Measurements from ENCODE around the gene SMG9. TPM values are rescaled to one million over a fixed set of nuclear protein-coding genes. Genes with fewer than 3 reads are reported as not detected.

Gene SMG9
- total and polyA plus RNA-seq, 2 of the 4 experiments (the other 2 are of a cell fraction): 4.8 to 24.3 TPM

GRCh38 chr19:43683905-43684304 lies 70.9 kb downstream of the SMG9 start:
- Histone ChIP-seq H2BK5ac (ENCODE audit: low read depth, low read length, poor library complexity, severe bottlenecking) (no peak overlapping the region), H3K4me3 (ENCODE audit: insufficient read depth, low read depth, low read length) (no peak overlapping the region), H3K9ac (ENCODE audit: low read depth, low read length) (no peak overlapping the region), H3K9me3 (ENCODE audit: control insufficient read depth, insufficient read depth, low read length) (no peaks in the 10 kb centered on the region), H3K14ac (replicated peaks; ENCODE audit: low read depth, low read length) (no peak overlapping the region), H2AK5ac (ENCODE audit: low read depth, low read length) (no peak overlapping the region), H3K4me2 (ENCODE audit: low read depth, low read length) (no peak overlapping the region), H3K79me1 (ENCODE audit: low read depth in 1 of 2, low read length in 2 of 2) (no peaks in the 10 kb centered on the region), H4K91ac (ENCODE audit: insufficient read depth, low read depth, low read length) (no peak overlapping the region), H2BK20ac (ENCODE audit: low read depth, low read length) (no peak overlapping the region), H4K20me1 (ENCODE audit: insufficient read depth, low read length) (no peaks in the 10 kb centered on the region), H3K4ac (ENCODE audit: low read depth, low read length) (no peak overlapping the region), H3K56ac (ENCODE audit: extremely low read depth, insufficient read depth, low read length) (no peak overlapping the region), H4K5ac (ENCODE audit: low read depth, low read length) (no peak overlapping the region), H3K27me3 (ENCODE audit: control insufficient read depth, insufficient read depth, low read length) (no peaks in the 10 kb centered on the region), H3K27ac (ENCODE audit: insufficient read depth, low read length) (no peak overlapping the region), H2AK9ac (replicated peaks; ENCODE audit: low read depth, low read length, poor library complexity) (no peak overlapping the region), H2AFZ (replicated peaks; ENCODE audit: low read length, poor library complexity) (no peak overlapping the region), H3K18ac (ENCODE audit: low read depth, low read length) (no peak overlapping the region), H3K36me3 (ENCODE audit: control insufficient read depth, insufficient read depth, low read length) (no peaks in the 10 kb centered on the region), H2BK120ac (ENCODE audit: low read depth, low read length) (no peak overlapping the region), H3K23ac (ENCODE audit: low read depth, low read length) (no peak overlapping the region), H2BK15ac (ENCODE audit: low read depth, low read length) (no peak overlapping the region), H3K9me1 (ENCODE audit: insufficient read depth, low read length) (no peaks in the 10 kb centered on the region), H3K4me1 (ENCODE audit: control insufficient read depth, insufficient read depth, low read length) (peaks cover 2% of the 10 kb centered on the region; the same call in 1 of the 2 replicates), H4K8ac (ENCODE audit: low read depth in 2 of 2, low read length in 2 of 2) (no peak overlapping the region)
- 40% methylated on average over 1 of the region's 2 CpGs; no CpG with 5 or more reads in 1 of the 2 experiments for WGBS, 2 experiments (ENCODE audit: extremely low coverage in 2 of 2, insufficient read length in 1 of 2)
- ATAC-seq (ENCODE audit: low read depth) (no peak), DNase-seq (no peak)
- intact Hi-C loops (cut with micrococcal nuclease) (no loop called here), in situ Hi-C loops (cut with MboI; ENCODE audit: low sequenced_read_pairs) (no loop called here), dilution Hi-C loops (cut with HindIII; ENCODE audit: low sequenced_read_pairs, unreplicated experiment) (no loop called here)
- CTCF ChIA-PET: no interaction called here
- TF ChIP-seq RFX5 (IDR thresholded peaks at IDR 0.05; ENCODE audit: low read depth, low read length) (no peak), FOS (IDR thresholded peaks at IDR 0.05; ENCODE audit: low read depth, low read length) (no peak), MAZ (IDR thresholded peaks at IDR 0.05; ENCODE audit: borderline replicate concordance, low read depth, low read length) (no peak), CEBPB (IDR thresholded peaks at IDR 0.05; ENCODE audit: low read depth, low read length) (no peak), POLR2A (IDR thresholded peaks at IDR 0.05; ENCODE audit: low read depth, low read length) (no peak), MXI1 (IDR thresholded peaks at IDR 0.05; ENCODE audit: borderline replicate concordance, low read depth, low read length) (no peak), BHLHE40 (IDR thresholded peaks at IDR 0.05; ENCODE audit: low read depth, low read length) (no peak), RCOR1 (IDR thresholded peaks at IDR 0.05; ENCODE audit: insufficient replicate concordance, low read length) (no peak), RAD21 (IDR thresholded peaks at IDR 0.05; ENCODE audit: low read length) (no peak), MAFK (IDR thresholded peaks at IDR 0.05; ENCODE audit: low read depth, low read length) (no peak), CHD1 (IDR thresholded peaks at IDR 0.05; ENCODE audit: low read depth, low read length) (no peak), NFE2L2 (IDR thresholded peaks at IDR 0.05; ENCODE audit: low read depth, low read length) (no peak), SMC3 (IDR thresholded peaks at IDR 0.05; ENCODE audit: low read depth, low read length) (no peak)
- TF ChIP-seq, protein P1, sequence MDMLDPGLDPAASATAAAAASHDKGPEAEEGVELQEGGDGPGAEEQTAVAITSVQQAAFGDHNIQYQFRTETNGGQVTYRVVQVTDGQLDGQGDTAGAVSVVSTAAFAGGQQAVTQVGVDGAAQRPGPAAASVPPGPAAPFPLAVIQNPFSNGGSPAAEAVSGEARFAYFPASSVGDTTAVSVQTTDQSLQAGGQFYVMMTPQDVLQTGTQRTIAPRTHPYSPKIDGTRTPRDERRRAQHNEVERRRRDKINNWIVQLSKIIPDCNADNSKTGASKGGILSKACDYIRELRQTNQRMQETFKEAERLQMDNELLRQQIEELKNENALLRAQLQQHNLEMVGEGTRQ (IDR thresholded peaks at IDR 0.05; ENCODE audit: low read depth, low read length): no peak
- TF ChIP-seq, protein P2, sequence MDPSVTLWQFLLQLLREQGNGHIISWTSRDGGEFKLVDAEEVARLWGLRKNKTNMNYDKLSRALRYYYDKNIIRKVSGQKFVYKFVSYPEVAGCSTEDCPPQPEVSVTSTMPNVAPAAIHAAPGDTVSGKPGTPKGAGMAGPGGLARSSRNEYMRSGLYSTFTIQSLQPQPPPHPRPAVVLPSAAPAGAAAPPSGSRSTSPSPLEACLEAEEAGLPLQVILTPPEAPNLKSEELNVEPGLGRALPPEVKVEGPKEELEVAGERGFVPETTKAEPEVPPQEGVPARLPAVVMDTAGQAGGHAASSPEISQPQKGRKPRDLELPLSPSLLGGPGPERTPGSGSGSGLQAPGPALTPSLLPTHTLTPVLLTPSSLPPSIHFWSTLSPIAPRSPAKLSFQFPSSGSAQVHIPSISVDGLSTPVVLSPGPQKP (IDR thresholded peaks at IDR 0.05; ENCODE audit: borderline replicate concordance, low read depth, low read length): no peak
- TF ChIP-seq, protein P3, sequence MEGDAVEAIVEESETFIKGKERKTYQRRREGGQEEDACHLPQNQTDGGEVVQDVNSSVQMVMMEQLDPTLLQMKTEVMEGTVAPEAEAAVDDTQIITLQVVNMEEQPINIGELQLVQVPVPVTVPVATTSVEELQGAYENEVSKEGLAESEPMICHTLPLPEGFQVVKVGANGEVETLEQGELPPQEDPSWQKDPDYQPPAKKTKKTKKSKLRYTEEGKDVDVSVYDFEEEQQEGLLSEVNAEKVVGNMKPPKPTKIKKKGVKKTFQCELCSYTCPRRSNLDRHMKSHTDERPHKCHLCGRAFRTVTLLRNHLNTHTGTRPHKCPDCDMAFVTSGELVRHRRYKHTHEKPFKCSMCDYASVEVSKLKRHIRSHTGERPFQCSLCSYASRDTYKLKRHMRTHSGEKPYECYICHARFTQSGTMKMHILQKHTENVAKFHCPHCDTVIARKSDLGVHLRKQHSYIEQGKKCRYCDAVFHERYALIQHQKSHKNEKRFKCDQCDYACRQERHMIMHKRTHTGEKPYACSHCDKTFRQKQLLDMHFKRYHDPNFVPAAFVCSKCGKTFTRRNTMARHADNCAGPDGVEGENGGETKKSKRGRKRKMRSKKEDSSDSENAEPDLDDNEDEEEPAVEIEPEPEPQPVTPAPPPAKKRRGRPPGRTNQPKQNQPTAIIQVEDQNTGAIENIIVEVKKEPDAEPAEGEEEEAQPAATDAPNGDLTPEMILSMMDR (conservative IDR thresholded peaks at IDR 0.05; ENCODE audit: low read depth, low read length): no peak
- no TSS peak for BruUV-seq (replicated peaks)
- POLR2A ChIA-PET (ENCODE audit: unreplicated experiment): no interaction called here
